Stomach (tissue), 4 donors: Measurements from ENCODE around the gene DNAH1.

Experiments
- POLR2A ChIP-seq, 4 donors: fragments of 450-650 bp; IDR thresholded peaks; one replicate each; pipeline ENCODE4 v1.6.1; 2016; ENCODE audit warnings: antibody characterized with exemption in 4 of 4, control low read depth in 2 of 4, mild to moderate bottlenecking in 1 of 4, moderate library complexity in 1 of 4
- POLR2AphosphoS5 ChIP-seq, 3 donors: sonication (generic); formaldehyde crosslinking; IDR thresholded peaks; one replicate each; pipeline ENCODE4 v1.6.1; 2016; ENCODE audit warnings: antibody characterized with exemption in 3 of 3
- TF ChIP-seq, protein P1 (sequence below), 7 experiments: fragments of 450-650 bp in 4 of 7; fragments of 200-600 bp in 3 of 7; sonication (generic) in 3 of 7; IDR thresholded peaks; one replicate each; pipeline ENCODE4 v1.5.1; 2016 to 2019; ENCODE audit warnings: antibody characterized with exemption in 7 of 7, control low read depth in 2 of 7, mild to moderate bottlenecking in 1 of 7

- TF ChIP-seq POLR2A (IDR thresholded peaks at IDR 0.05), result no peak
- TF ChIP-seq POLR2AphosphoS5 (IDR thresholded peaks at IDR 0.05), result no peak
- TF ChIP-seq, protein P1, sequence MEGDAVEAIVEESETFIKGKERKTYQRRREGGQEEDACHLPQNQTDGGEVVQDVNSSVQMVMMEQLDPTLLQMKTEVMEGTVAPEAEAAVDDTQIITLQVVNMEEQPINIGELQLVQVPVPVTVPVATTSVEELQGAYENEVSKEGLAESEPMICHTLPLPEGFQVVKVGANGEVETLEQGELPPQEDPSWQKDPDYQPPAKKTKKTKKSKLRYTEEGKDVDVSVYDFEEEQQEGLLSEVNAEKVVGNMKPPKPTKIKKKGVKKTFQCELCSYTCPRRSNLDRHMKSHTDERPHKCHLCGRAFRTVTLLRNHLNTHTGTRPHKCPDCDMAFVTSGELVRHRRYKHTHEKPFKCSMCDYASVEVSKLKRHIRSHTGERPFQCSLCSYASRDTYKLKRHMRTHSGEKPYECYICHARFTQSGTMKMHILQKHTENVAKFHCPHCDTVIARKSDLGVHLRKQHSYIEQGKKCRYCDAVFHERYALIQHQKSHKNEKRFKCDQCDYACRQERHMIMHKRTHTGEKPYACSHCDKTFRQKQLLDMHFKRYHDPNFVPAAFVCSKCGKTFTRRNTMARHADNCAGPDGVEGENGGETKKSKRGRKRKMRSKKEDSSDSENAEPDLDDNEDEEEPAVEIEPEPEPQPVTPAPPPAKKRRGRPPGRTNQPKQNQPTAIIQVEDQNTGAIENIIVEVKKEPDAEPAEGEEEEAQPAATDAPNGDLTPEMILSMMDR (IDR thresholded peaks at IDR 0.05), result no peak
Observed at GRCh38 chr3:52354676-52355075, 38.6 kb downstream of the DNAH1 start.
